CD4-positive, alpha-beta T cell treated with Interleukin-4 for 4 hours (primary cell): Measurements from ENCODE around the gene ANXA6.
A peak's percentile ranks its signal among the peaks of the same experiment; 100 is the strongest.
"Not testable (repeated sequence)": the region's sequence is repeated elsewhere in the genome, so short reads cannot be mapped to it uniquely, and the experiment has no call there.

Experiments
- DNase-seq: peaks from one replicate; pipeline ENCODE4 v3.0.0-alpha.2; 2020

The ANXA6 gene

DNA sequence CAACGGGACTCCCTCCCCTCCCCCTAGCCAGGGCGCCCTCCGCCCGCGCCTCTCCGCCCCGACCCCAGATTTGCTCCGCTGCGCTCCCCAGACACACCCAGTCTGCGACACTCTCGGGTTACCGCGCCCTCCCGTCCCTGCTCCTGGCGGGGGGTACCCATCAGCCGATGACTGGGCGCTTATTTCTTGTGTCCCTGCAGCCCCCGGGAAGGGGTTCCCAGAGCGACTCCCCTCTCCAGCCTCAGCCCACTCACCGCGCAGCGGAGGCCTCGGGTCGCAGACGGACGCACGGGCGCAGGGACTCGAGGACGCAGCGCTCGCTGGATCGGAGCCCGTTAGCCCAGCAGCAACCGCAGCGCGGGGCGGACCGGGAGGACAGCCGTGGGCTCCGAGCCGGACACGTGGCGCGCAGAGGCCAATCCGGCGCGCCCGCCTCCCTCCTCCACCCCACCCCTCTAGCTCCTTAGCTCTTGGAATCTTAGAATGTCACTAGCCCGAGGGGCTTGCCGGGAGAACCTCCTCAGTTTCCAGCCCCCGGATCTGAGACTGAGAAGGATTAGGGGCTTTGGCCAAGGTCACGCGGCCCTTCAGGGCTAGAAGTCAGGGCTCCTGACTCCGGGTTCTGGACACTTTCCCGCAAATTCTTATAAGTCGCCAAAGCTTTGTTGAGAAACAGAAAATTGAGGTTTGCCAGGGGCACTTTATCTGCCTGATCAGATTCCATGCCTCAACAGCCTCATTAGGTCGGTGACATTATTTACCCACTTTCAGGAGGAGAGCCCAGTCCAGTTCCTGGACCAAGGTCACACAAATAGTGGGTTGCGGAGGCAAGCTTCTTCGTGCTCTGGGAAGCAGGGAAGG, at the start of gene ANXA6:
ANXA6 (minus strand) TSS at position 354 of the 861 bp plus-strand sequence. CDS start 9,878 bp downstream, outside the sequence.
- DNase-seq, result peak; percentile 56

DNA sequence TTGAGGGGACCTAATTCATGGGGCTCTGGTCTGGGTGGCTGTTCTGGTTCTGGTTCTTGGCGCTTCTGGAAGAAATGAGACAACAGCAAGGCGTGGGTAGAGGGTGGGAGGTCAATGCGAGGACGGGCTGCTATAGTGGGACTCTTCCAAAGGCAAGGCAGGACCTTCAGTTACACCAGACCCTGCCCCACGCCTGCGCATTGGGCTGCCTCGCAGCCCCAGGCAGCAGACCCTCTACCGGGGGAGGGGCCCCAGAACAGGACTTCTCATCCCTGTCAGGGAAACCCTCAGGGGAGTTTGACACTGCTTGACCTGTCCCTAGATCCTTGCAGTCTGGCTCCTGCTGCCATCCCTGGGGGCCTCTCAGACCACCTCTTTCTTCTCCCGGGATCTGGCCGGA, 47.8 kb upstream of the ANXA6 start:
- DNase-seq, result no peak

DNA sequence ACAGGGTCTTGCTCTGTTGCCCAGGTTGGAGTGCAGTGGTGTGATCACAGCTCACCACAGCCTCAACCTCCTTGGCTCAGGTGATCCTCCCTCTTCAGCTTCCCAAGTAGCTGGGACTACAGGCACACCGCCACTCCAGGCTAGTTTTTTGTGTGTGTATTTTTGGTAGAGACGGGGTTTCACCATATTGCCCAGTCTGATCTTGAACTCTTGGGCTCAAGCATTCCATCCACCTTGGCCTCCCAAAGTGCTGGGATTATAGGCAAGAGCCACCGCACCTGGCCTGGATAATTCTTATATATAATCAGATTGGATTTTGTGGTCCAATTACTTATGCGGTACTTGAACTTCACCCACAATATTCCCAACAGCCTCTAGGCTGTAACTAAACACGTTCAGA, 46.5 kb upstream of the ANXA6 start:
- DNase-seq, result no peak

GRCh38 chr5:151202381-151203139, 45.0 kb upstream of the ANXA6 start:
- peak; percentile 75 for DNase-seq

DNA sequence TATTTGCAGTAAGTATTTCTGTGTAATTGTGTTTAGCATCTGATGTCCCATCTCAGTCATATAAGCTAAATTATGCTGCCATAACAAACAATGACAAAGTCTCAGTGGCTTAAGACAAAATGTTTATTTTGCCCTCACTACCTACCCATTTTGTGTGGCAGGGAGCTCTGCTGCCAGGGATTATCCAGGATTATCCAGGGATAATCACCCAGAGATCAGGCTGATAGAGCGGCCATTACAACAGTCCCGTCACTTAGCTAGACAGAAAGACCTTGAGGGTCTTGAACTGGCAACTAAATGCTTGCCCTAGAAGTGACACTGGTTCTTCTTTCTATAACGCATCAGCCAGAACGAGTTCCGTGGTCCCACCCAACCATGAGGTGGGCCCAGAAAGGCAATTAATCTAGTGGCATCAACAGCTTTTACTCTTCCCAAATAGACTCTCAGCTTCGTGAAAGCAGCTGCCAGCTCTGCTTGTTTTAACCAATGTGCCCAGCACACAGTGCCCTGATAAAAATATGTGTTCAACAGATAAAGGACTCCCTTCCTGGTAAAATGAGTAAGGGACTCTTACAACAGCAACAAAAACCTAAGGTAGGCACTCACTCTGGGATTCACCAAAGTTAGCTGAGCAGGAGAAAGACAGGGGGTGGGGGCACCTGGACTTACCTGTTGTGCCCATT, 43.5 kb upstream of the ANXA6 start:
- no peak for DNase-seq

DNA sequence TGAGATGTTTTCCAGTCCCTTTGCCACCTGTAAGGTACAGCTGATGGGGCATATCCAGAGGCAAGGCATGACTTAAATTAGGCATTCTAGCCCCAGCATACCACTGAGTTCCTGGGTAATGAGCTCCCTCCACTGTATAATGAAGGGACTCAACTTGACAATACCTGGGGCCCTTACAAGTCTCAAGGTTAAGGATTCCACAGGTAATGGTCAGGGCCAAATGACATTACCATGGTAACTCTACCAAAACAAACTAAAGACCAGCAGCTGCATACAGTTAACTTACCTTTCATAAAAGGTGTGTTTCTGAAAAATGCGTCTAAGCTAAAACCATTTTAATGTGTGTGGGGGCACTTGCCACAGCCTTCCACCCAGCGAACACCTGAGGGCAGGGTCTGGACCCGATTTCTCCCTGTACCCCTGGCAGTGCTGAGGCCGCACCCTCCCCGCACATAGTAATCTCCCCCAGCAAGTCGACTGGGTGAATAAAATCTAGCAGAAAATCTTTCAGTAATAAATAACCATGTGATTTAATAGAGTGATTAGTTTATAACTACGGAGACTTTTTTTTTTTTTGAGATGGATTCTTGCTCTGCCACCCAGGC, 42.1 kb upstream of the ANXA6 start:
- no peak for DNase-seq

- no peak for DNase-seq
Observed at GRCh38 chr5:151198861-151199260, 41.3 kb upstream of the ANXA6 start.

DNA sequence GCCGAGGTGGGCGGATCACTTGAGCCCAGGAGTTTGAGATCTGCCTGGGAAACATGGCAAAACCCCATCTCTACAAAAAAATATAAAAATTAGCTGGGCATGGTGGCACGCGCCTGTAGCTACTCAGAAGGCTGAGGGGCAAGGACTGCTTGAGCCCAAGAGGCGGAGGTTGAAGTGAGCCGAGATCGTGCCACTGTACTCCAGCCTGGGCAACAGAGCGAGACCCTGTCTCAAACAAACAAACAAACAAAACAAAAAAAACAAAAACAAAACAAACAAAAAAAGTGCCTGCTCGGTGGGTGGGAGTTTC, 39.7 kb upstream of the ANXA6 start:
- DNase-seq, result not testable (repeated sequence)

DNA sequence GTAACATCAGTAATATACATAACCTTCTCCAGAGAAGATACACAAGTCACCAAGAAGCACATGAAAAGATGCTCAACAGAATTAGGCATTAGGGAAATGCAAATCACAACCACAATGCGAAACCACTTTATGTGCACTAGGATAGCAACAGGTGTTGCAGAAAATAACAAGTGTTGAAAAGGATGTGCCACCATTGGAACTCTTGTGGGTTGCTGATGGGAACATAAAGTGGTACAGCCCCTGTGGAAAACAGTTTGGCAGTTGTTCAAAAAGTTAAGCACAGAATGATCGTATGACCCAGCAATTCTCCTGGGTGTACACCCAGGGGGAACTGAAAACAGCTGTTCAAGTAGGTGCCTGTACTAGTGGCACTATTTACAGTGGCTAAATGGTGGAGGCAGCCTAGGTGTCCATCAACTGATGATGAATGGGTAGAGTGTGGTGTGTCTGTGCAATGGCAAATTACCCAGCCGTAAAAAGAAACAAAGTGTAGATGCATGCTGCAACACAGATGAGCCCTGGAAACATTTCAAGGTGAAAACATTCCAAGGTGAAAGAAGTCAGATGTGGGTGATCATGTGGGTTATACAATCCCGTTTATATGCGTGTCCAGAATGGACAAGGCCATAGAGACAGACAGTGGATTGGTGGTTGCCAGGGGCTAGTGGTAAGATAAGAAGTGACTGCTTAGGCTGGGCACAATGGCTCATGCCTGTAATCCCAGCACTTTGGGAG, 39.1 kb upstream of the ANXA6 start:
- DNase-seq, result peak; percentile 17

- DNase-seq, result no peak
Observed at GRCh38 chr5:151195622-151196021, 38.0 kb upstream of the ANXA6 start.

DNA sequence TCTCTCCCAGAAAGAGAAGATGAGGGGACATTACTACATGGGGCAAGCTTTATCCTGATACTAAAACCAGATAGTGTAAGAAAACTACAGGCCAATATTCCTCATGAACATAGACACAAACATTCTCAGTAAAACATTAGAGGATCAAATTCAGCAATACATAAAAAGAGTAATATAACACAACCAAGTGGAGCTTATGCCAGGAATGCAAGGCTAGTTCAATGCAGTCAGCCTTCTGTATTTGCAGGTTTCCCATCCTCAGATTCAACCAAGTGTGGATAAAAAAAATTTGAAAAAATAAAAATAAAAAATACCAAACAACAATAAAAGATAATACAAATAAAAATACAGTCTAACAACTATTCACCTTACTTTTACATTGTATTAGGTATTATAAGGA, 35.0 kb upstream of the ANXA6 start:
- no peak for DNase-seq

GRCh38 chr5:151191661-151192060, 34.1 kb upstream of the ANXA6 start:
- no peak for DNase-seq

GRCh38 chr5:151189151-151189550, 31.6 kb upstream of the ANXA6 start:
- DNase-seq, result no peak

GRCh38 chr5:151186538-151186937, 29.0 kb upstream of the ANXA6 start:
- DNase-seq, result no peak

DNA sequence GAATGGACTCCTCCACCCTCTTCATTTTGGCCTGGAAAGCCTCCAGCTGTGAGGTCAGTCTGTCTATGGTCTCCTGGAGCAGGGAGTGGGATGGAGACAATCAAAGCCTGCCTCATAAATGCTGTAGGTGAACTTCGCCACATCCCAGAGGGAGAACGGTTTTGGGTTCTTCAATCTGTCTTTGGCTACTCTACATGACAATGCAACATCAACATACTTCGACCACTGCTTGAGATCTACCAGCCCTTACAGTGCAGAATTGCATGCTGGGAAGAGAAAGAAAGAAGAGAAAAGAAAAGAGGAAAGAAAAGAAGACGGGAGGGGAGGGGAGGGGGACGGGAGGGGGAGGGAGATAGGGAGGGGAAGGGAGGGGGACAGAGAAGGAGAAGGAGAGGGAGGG, 28.5 kb upstream of the ANXA6 start:
- no peak for DNase-seq

DNA sequence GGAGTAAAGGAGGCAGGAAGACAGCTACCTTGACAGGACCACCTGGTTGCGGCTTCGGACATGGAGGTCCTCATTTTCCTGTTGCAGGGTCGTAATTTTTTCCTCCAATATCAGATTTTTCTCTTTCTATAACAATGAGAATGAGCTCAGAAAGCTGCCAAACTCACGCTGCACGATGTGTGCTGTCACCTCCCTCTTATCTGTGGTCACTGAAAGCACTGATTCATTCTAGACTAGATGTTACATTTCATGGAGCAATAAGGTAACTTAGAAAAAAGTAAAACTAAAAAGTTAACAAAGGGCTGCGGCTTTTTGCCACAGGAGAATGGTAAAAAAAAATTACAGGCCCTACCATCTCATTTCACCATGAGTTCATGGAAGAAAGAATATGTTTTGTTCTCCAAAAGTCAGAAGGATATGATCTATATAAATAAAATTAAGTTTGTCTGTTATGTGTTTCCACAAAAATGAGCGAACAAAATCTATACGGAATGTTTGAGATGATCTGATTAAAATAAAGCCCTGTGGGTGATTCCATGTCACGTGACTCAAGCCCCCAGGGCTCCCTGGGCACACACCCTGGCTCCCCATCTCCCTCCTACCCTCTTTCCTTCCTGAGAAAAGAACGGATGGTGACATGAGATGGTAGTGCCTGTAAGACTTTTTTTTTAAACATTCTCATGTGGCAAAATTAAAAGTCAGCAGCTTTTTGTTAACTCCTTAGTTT, 26.9 kb upstream of the ANXA6 start:
- DNase-seq, result no peak

DNA sequence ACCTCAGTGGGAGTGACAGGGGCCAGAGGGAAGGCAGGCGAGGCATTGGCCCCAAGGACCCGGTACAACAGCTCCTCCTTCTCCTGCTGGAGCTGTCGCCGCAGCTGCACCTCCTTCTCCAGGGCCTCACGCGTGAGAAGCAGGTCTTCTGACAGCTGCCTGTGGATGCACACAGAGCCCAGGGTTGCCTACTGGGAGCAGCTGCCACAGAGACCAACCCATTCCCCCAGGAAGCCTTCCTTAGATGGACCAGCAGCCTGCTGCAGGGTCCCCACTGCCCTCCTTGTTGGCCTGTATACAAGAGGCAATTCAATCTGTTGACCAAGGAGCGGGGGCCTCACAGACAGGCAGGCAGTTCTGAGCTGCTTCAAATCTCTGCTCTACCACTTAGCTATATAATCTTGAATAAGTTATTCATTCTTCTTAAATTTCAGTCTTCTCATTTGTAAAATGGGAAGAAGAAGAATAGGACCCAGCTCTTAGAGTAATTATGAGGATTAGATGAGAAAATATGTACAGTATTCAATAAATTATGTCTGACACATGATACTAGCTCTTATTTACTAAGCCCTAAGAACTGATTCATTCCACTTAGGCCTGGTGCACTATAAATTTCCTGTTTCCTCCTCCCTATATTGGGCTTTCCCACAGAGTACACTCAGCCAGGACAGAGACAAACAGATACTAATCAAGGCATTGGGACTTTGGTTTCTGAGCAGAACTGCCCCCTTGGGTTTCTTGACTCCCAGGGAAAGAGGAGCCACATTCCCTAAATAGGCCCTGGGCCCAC, 26.1 kb upstream of the ANXA6 start:
- no peak for DNase-seq

DNA sequence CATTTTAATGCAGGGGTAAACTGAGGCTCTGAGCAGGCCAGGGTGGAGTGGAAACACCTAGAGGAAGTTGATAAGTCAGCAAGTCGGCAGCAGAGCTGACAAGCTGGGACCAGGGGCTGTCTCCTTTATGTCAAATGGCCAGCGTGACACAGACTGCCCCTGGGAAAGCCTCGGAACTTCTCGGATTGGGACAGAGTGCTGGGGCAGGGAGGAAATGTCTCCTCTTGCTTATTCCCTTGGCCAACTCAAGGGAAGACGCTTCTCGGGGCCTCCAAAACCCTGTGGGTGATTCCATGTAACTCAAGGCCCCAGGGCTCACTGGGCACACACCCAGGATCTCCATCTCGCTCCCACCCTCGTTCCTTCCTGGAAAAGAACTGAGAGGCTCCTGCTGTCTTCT, 25.4 kb upstream of the ANXA6 start:
- no peak for DNase-seq

DNA sequence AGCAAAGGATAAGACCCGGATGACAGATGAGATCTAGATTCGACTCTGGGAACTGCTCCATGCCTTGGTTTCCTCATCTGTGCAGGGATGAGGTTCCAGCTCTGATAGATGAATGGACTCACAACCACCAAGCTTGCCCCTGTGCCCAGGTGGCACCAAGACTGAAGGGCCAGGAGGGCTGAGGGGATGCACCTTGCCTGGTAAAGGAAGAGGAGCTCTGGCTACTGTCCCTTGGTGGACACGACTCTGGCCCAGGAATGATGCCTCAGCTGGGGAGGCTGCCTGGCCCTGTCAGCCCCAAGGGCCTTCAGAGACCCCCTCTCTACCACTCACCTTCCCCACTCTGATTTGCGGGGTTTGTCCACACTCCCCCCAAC, 24.9 kb upstream of the ANXA6 start:
- DNase-seq, result no peak

DNA sequence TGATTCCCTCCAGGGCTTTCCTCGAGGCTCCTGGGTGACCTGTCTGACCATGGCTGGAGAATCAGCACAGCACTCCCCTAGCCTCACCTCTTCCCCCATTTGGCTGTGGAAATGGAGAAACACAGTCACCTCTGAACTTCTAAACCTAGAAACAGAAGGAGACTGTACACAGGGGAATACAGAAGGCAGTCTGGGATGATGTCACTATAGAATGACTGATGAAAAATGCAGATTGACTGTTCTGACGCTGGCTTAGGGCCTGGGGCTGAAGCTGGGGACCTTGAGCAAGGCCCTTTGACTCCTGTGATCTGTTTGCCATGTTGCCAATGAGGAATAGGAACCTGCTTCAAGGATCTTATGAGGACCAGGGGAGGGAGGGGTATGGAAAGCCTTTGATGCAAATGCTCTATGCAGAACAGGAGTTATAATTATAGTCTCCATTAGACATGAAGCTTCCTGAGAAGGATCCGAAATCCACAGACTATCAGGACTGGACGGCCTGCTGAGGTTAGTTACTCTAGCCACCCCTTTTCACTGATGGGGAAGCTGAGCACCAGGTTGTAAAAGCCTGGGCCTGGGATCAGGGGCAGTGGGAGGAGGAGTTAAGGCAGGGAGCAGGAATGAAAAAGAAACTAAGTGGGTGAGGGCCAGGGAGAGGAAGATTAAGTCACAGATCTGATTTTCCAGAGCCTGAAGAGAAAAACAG, 24.4 kb upstream of the ANXA6 start:
- no peak for DNase-seq

DNA sequence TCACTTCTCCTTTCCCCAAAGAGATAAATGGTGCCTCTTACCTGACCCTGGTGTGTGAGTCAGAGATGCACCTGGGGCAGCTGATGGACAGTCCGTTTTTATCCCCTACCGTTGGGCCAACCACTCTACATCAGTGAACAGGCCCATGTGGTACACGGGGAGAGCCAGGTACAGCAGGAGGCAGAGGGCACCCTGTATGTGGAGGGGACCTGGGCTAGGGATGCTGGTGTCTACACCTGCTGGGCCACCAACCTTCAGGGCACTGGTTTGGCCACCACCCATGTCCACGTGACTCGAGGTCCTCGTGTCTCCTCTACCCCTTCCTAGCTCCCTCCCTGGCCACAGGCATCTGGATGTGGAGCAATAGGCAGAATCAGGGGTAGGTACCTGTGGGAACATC, 22.7 kb upstream of the ANXA6 start:
- no peak for DNase-seq
